Common myeloid progenitor, CD34-positive (primary cell): ENCODE data around the gene UBE3C.
"Not testable (repeated sequence)": the region's sequence is repeated elsewhere in the genome, so short reads cannot be mapped to it uniquely, and the experiment has no call there.

Experiments used
- CTCF ChIA-PET: fragments of 350-600 bp; sonication (Branson Sonifier 250); formaldehyde crosslinking; loops from one replicate; lab custom pipeline; 2021; ENCODE audit warnings: antibody characterized with exemption; lab: Charles Lee
- POLR2A ChIA-PET: fragments of 350-600 bp; sonication (Branson Sonifier 250); formaldehyde crosslinking; loops from one replicate; lab custom pipeline; 2021; ENCODE audit warnings: antibody characterized with exemption; lab: Charles Lee
- DNase-seq, 3 donors: peaks; one replicate each; pipeline versions ENCODE4 v3.0.0 to v3.0.0-alpha.2; 2013
- H3K27ac ChIP-seq, 2 experiments: 1 replicate in 1 of 2; 2 replicates in 1 of 2; pipeline ENCODE4 v1.7.0; 2013; ENCODE audit warnings: inconsistent platforms in 2 of 2, low read length in 2 of 2, mild to moderate bottlenecking in 2 of 2, low read depth in 1 of 2, moderate library complexity in 1 of 2; ENCODE audit not compliant: severe bottlenecking in 2 of 2, insufficient read depth in 1 of 2, poor library complexity in 1 of 2
- H3K27me3 ChIP-seq, 5 experiments: replicated peaks in 2 of 5; 1 replicate in 3 of 5; 2 replicates in 2 of 5; pipeline versions ENCODE4 v1.6.1 to v1.7.0; 2013; ENCODE audit warnings: low read length in 4 of 5, mild to moderate bottlenecking in 2 of 5, moderate library complexity in 2 of 5, inconsistent platforms in 1 of 5; ENCODE audit not compliant: insufficient read depth in 5 of 5, control insufficient read depth in 4 of 5
- H3K36me3 ChIP-seq, 4 experiments: 1 replicate in 2 of 4; 2 replicates in 2 of 4; pipeline versions ENCODE4 v1.6.1 to v1.7.0; 2013; ENCODE audit warnings: low read length in 3 of 4, control low read depth in 1 of 4, mild to moderate bottlenecking in 1 of 4; ENCODE audit not compliant: control insufficient read depth in 4 of 4, insufficient read depth in 4 of 4
- H3K4me1 ChIP-seq, 4 experiments: 1 replicate in 3 of 4; 2 replicates in 1 of 4; pipeline versions ENCODE4 v1.6.1 to v1.7.1; 2013; ENCODE audit warnings: low read length in 3 of 4, mild to moderate bottlenecking in 3 of 4, control low read depth in 1 of 4, inconsistent platforms in 1 of 4, moderate library complexity in 1 of 4; ENCODE audit not compliant: control insufficient read depth in 4 of 4, insufficient read depth in 4 of 4; ENCODE audit errors: control extremely low read depth in 1 of 4
- H3K4me3 ChIP-seq, 7 experiments: 1 replicate in 4 of 7; 2 replicates in 3 of 7; pipeline versions ENCODE4 v1.5.1 to v1.7.0; 2013; ENCODE audit warnings: mild to moderate bottlenecking in 7 of 7, low read length in 6 of 7, moderate library complexity in 6 of 7, inconsistent platforms in 2 of 7, low read depth in 2 of 7, control low read depth in 1 of 7; ENCODE audit not compliant: insufficient read depth in 4 of 7, control insufficient read depth in 1 of 7; ENCODE audit errors: extremely low read depth in 1 of 7
- H3K9me3 ChIP-seq, 5 experiments: 1 replicate in 4 of 5; 2 replicates in 1 of 5; pipeline versions ENCODE4 v1.6.1 to v1.7.1; 2013; ENCODE audit warnings: low read length in 4 of 5, mild to moderate bottlenecking in 2 of 5, inconsistent platforms in 1 of 5, low read depth in 1 of 5, moderate library complexity in 1 of 5; ENCODE audit not compliant: control insufficient read depth in 4 of 5, insufficient read depth in 2 of 5; ENCODE audit errors: control extremely low read depth in 1 of 5
- WGBS: methylation state at CpG from one replicate; pipeline ENCODE4 v1.1.5; 2013; ENCODE audit not compliant: insufficient coverage; 5-methylcytosine and 5-hydroxymethylcytosine counted together

Gene UBE3C

GRCh38 chr7:157271315-157271990 is 132.7 kb downstream of the UBE3C start:
- H3K9me3 ChIP-seq = no peaks in the 10 kb centered on the region
- no peak overlapping the region for H3K27ac ChIP-seq
- WGBS = 99% methylated on average over 13 of the region's 15 CpGs
- H3K4me1 ChIP-seq = peaks cover 0 to 31% (median 12%) of the 10 kb centered on the region in 4 experiments
- ChIA-PET CTCF (interaction anchor here (0.8 to 5.3 kb wide), 10 partner anchors 9 to 301 kb away, joined by 3 to 43 read pairs (median 6); no protein-coding TSS in a partner anchor), POLR2A (no interaction called here)
- H3K27me3 ChIP-seq = no peaks in the 10 kb centered on the region
- DNase-seq = no peak
- peaks cover 0 to 43% (median 28%) of the 10 kb centered on the region in 4 experiments for H3K36me3 ChIP-seq
- H3K4me3 ChIP-seq = no peak overlapping the region

DNA sequence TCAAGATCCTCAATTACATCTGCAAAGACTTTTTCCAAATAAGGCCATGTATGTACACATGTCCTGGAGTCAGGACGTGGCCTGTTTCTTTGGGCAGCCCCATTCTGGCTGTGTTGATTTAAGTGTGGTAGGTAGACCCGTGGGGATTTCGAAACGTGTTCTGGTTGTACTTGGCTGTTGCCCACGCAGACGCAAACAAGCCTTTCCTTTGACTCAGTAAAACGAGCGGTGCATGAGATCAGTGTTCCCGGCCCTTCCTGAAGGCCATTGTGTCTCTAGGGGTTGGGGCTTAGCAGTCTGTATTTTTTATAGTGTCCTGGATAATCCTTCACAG is 133.2 kb downstream of the UBE3C start:
- Histone ChIP-seq H3K27ac (no peak overlapping the region), H3K4me3 (no peak overlapping the region), H3K9me3 (no peaks in the 10 kb centered on the region), H3K27me3 (no peaks in the 10 kb centered on the region), H3K36me3 (peaks cover 0 to 40% (median 28%) of the 10 kb centered on the region in 4 experiments), H3K4me1 (peaks cover 0 to 36% (median 17%) of the 10 kb centered on the region in 4 experiments)
- WGBS = 88% methylated on average over 9 of the region's 9 CpGs
- DNase-seq = no peak
- CTCF ChIA-PET = interaction anchor here (0.6 to 5.3 kb wide), 12 partner anchors 8 to 301 kb away, joined by 3 to 43 read pairs (median 6); no protein-coding TSS in a partner anchor
- POLR2A ChIA-PET = no interaction called here

DNA sequence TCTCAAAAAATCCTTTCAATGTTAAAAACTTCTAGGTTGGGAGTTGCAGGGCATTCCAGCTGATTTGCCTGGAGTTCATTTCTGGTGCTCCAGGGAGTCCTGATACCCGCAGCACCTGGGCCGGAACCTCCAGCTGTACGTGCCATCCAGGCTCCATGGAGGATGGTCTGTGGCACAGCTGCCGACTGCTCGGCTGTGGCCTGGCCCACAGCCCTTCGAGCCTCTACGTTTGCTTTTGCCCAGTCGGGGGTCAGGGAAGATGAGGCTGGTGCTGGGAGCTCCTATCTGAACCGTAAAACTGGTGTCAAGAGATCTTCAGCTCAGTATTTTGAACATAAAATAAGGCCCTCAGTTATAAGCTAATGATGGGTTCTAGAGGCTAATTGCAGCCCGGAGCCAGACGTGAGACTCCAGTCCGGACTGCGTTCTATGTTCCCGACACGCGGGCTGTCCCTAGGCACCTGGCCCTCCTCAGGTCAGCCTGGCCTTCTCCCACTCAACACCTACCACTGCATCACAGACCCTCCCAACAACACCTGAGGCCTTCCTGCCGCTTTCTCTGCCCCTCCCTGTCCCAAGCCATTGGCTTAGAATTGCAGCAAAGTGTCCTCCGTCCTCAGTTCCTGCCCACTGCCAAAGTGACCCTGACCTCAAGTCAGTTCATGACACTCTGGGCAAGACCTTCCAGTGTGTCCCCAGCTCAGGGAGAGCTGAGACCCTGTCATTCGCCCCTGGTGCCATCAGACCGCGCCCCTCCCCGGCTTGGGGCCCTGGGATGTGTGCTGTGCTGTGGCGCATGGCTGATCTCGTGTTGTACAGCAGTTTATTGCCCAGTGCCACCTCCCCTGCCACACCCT is 133.9 kb downstream of the UBE3C start:
- H3K4me1 ChIP-seq = peaks cover 0 to 42% (median 23%) of the 10 kb centered on the region in 4 experiments
- no peak overlapping the region for H3K4me3 ChIP-seq

DNA sequence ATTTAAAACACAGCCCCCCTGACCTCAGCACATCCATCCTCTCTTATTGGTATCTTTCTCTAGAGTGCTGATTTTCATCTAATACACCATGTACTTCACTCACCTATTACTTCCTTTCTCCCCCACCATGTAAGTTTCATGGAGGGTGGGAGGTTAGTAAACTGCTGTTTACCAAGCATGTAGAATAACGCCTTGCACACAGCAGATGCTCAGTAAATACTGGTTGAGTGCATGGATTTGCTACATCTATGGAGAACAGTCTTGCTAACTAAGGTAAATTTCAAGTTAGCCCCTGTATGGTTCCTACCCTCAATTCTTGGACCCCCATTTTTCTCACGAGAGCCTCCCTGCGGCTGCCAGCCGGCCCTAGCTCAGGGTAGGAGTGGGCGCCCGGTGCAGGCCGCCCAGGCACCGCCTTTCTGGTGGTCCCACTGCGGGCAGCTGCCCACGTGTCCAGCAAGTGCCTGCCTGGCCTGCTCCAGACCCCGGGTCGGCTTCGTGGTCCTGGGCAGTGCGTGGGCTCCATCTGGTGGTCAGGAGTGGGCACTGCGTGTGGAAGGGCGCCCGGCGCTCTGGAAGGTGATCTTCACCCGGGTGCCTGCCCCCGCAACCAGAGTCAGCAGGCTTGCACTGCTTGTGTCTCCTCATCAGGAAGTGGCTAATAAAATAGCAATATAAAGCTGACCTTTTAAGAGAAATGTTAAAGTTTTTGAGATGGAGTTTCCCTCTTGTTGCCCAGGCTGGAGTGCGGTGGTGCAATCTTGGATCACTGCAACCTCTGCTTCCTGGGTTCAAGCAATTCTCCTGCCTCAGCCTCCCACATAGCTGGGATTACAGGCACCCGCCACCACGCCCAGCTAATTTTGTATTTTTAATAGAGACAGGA is 134.7 kb downstream of the UBE3C start:
- Histone ChIP-seq H3K36me3 (peaks cover 0 to 25% (median 21%) of the 10 kb centered on the region in 4 experiments), H3K4me1 (peaks cover 0 to 46% (median 32%) of the 10 kb centered on the region in 4 experiments), H3K9me3 (no peaks in the 10 kb centered on the region), H3K4me3 (peak overlapping the region in 1 of 7 experiments; percentile 16), H3K27me3 (no peaks in the 10 kb centered on the region), H3K27ac (no peak overlapping the region)
- POLR2A ChIA-PET = interaction anchor here (0.5 to 1.1 kb wide), 3 partner anchors 21 to 65 kb away, joined by 3 to 5 read pairs (median 4); no protein-coding TSS in a partner anchor
- peak; percentile 71 to 83 (median 82) for DNase-seq
- CTCF ChIA-PET = interaction anchor here (0.7 to 5.3 kb wide), 32 partner anchors 9 to 309 kb away, joined by 3 to 43 read pairs (median 6); no protein-coding TSS in a partner anchor
- 21% methylated on average over 19 of the region's 23 CpGs for WGBS

More for the DNA sequence above, 133.9 kb downstream of the UBE3C start:
- CTCF ChIA-PET = interaction anchor here (0.6 to 5.3 kb wide), 22 partner anchors 8 to 302 kb away, joined by 3 to 43 read pairs (median 6); no protein-coding TSS in a partner anchor
- no peak for DNase-seq
- Histone ChIP-seq H3K9me3 (no peaks in the 10 kb centered on the region), H3K27ac (no peak overlapping the region), H3K36me3 (peaks cover 0 to 34% (median 26%) of the 10 kb centered on the region in 4 experiments), H3K27me3 (no peaks in the 10 kb centered on the region)
- POLR2A ChIA-PET = interaction anchor here (0.5 kb wide), 1 partner anchor 22 kb away, joined by 5 read pairs; no protein-coding TSS in a partner anchor
- WGBS = 94% methylated on average over 22 of the region's 24 CpGs

DNA sequence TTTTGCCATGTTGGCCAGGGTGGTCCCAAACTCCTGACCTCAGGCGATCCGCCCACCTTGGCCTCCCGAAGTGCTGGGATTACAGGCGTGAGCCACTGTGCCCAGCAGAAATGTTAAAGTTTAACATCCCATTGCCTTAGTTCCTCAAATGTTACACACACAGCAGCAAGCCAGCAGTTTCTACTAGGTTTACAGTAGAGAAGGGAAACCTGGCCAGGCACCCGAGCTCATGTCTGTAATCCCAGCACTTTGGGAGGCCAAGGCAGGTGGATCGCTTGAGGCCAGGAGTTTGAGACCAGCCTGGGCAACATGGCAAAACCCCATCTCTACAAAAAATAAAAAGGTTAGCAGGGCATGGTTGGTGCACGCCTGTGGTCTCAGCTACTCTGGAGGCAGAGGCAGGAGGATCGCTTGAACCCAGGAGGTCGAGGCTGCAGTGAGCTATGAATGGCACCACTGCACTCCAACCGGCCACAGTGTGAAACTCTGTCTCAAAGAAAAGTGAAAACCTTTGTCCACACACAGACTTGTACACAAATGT is 135.4 kb downstream of the UBE3C start:
- H3K4me3 ChIP-seq, H3K27ac ChIP-seq, H3K9me3 ChIP-seq, H3K27me3 ChIP-seq: not testable (repeated sequence)
- ChIA-PET POLR2A (interaction anchor here (0.6 to 1.1 kb wide), 3 partner anchors 49 to 65 kb away, joined by 3 to 4 read pairs (median 3); no protein-coding TSS in a partner anchor), CTCF (interaction anchor here (0.7 to 5.3 kb wide), 29 partner anchors 9 to 310 kb away, joined by 3 to 43 read pairs (median 6); no protein-coding TSS in a partner anchor)
- peak in 1 of 3 donors; percentile 15 for DNase-seq
- H3K36me3 ChIP-seq = peaks cover 0 to 22% (median 15%) of the 10 kb centered on the region in 4 experiments
- H3K4me1 ChIP-seq = peaks cover 0 to 46% (median 39%) of the 10 kb centered on the region in 4 experiments
- WGBS = 89% methylated on average over 10 of the region's 10 CpGs

GRCh38 chr7:157274991-157275427 is 136.3 kb downstream of the UBE3C start:
- peaks cover 0 to 47% (median 46%) of the 10 kb centered on the region in 4 experiments for H3K4me1 ChIP-seq
- H3K27me3 ChIP-seq = peaks cover 0 to 4% (median 0%) of the 10 kb centered on the region in 5 experiments
- ChIA-PET POLR2A (interaction anchor here (1.0 kb wide), 1 partner anchor 63 kb away, joined by 3 read pairs; no protein-coding TSS in a partner anchor), CTCF (interaction anchor here (0.6 to 5.3 kb wide), 14 partner anchors 8 to 302 kb away, joined by 3 to 43 read pairs (median 6); no protein-coding TSS in a partner anchor)
- H3K27ac ChIP-seq = no peak overlapping the region
- peak in 2 of 3 donors; percentile 18 to 20 for DNase-seq
- H3K9me3 ChIP-seq = no peaks in the 10 kb centered on the region
- no peak overlapping the region for H3K4me3 ChIP-seq
- H3K36me3 ChIP-seq = peaks cover 0 to 17% (median 7%) of the 10 kb centered on the region in 4 experiments
- WGBS = 89% methylated on average over 4 of the region's 12 CpGs
